ENCODE results near the gene CPNE6. TPM values are rescaled to one million over a fixed set of nuclear protein-coding genes. Genes with fewer than 3 reads are reported as not detected.

The CPNE6 gene
- polyA plus RNA-seq, 1 experiment: not detected

DNA sequence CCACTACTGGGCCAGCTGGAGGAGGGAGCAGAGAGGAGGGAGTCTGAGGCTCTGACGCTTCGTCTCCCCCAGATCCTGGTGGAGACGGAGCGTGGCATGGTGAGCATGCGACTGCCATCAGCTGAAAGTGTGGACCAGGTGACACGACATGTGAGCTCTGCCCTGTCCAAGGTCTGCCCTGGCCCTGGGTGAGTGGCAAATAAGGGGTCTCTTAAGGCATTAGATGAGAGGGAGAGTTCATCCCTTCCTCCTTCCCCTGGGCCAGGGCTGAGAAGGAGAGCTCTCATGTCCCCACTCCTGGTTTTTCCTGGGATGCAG lies 17.1 kb upstream of the CPNE6 start:
- ChIA-PET POLR2A (no interaction called here), CTCF (interaction anchor here (0.6 to 10.8 kb wide), 6 partner anchors 12 to 146 kb away, joined by 3 to 200 read pairs (median 4); partner anchors contain the start of gene PCK2)
- DNase-seq (ENCODE audit: low read depth): no peak
- TF ChIP-seq, protein P1, sequence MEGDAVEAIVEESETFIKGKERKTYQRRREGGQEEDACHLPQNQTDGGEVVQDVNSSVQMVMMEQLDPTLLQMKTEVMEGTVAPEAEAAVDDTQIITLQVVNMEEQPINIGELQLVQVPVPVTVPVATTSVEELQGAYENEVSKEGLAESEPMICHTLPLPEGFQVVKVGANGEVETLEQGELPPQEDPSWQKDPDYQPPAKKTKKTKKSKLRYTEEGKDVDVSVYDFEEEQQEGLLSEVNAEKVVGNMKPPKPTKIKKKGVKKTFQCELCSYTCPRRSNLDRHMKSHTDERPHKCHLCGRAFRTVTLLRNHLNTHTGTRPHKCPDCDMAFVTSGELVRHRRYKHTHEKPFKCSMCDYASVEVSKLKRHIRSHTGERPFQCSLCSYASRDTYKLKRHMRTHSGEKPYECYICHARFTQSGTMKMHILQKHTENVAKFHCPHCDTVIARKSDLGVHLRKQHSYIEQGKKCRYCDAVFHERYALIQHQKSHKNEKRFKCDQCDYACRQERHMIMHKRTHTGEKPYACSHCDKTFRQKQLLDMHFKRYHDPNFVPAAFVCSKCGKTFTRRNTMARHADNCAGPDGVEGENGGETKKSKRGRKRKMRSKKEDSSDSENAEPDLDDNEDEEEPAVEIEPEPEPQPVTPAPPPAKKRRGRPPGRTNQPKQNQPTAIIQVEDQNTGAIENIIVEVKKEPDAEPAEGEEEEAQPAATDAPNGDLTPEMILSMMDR (IDR thresholded peaks at IDR 0.05; ENCODE audit: insufficient read depth, low read depth, low read length): no peak
- Histone ChIP-seq H3K27me3 (ENCODE audit: control insufficient read depth, insufficient read depth, low read length) (peaks cover 13% of the 10 kb centered on the region), H3K4me3 (ENCODE audit: low read depth, low read length) (no peak overlapping the region), H3K36me3 (ENCODE audit: control insufficient read depth, insufficient read depth, low read length) (no peaks in the 10 kb centered on the region)

GRCh38 chr14:24054646-24055045 lies 16.7 kb upstream of the CPNE6 start:
- TF ChIP-seq, protein P1 (IDR thresholded peaks at IDR 0.05; ENCODE audit: insufficient read depth, low read depth, low read length): no peak
- DNase-seq (ENCODE audit: low read depth): no peak
- ChIA-PET POLR2A (no interaction called here), CTCF (interaction anchor here (0.6 to 10.8 kb wide), 6 partner anchors 12 to 147 kb away, joined by 3 to 200 read pairs (median 4); partner anchors contain the start of gene PCK2)
- no peaks in the 10 kb centered on the region for H3K36me3 ChIP-seq (ENCODE audit: control insufficient read depth, insufficient read depth, low read length)
- H3K4me3 ChIP-seq (ENCODE audit: low read depth, low read length): no peak overlapping the region
- H3K27me3 ChIP-seq (ENCODE audit: control insufficient read depth, insufficient read depth, low read length): peaks cover 13% of the 10 kb centered on the region

DNA sequence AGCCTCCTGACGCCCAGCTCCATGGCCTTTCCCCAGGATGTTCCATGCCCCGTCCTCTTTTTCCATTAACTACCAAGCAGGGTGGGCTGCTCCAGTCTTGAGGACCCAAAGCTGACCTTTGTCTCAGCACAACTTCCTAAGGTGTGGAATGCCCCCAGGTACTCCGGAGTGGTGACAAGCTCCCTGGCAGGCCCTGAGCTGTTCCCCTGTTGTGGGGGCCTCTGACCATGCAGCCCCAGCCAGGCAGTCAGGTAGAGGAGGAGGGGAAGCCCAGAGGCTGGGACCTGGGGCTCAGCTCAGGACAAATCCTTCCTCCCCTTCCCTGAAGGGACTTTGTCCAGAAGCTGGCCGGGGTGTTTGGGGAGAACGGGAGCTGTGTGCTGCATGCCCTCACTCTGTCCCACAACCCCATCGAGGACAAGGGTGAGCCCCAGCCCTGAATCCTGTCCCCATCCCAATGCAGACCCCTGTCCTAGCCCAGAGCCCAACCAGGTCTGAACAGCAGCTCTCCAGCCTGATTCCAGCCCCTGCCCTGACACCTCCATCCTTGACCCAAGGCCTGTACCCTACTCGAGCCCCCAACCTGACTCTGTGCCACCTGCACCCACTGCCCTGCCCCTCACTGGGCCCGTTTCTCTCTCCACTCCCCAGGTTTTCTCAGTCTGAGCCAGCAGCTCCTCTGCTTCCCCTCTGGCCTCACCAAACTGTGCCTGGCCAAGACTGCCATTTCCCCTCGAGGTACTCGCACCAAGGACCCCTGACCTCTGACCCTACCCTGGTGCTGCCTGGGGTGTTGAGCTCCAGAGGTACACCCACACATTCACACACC lies 15.2 kb upstream of the CPNE6 start:
- POLR2A ChIA-PET: no interaction called here
- Histone ChIP-seq H3K4me3 (ENCODE audit: low read depth, low read length) (no peak overlapping the region), H3K36me3 (ENCODE audit: control insufficient read depth, insufficient read depth, low read length) (no peaks in the 10 kb centered on the region), H3K27me3 (ENCODE audit: control insufficient read depth, insufficient read depth, low read length) (peaks cover 10% of the 10 kb centered on the region)
- DNase-seq (ENCODE audit: low read depth): no peak
- CTCF ChIA-PET: interaction anchor here (0.9 to 10.8 kb wide), 9 partner anchors 25 to 252 kb away, joined by 3 to 200 read pairs (median 6); partner anchors contain the start of genes CIDEB, DHRS1, NOP9 and PCK2
- TF ChIP-seq, protein P1 (IDR thresholded peaks at IDR 0.05; ENCODE audit: insufficient read depth, low read depth, low read length): no peak

DNA sequence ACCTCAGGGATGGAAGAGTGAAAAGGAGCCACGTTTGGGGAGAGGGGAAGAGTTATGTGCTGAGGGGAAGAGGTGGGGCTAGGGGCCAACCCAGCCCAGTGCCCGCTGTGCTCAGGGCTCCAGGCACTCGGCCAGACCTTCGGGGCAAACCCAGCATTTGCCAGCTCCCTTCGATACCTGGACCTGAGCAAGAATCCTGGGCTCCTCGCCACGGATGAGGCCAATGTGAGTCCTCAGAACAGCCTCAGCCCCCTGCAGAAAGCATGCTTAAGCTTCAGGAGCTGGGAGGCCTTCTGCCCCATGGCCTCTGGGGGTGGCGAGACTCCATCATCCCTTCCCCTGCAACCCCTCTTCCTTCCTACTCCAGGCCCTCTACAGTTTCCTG lies 14.6 kb upstream of the CPNE6 start:
- CTCF ChIA-PET: interaction anchor here (0.9 to 10.8 kb wide), 11 partner anchors 12 to 252 kb away, joined by 4 to 200 read pairs (median 11); partner anchors contain the start of genes CIDEB, CPNE6, DHRS1 and NOP9
- H3K27me3 ChIP-seq (ENCODE audit: control insufficient read depth, insufficient read depth, low read length): peaks cover 10% of the 10 kb centered on the region
- H3K36me3 ChIP-seq (ENCODE audit: control insufficient read depth, insufficient read depth, low read length): no peaks in the 10 kb centered on the region
- TF ChIP-seq, protein P1 (IDR thresholded peaks at IDR 0.05; ENCODE audit: insufficient read depth, low read depth, low read length): no peak
- POLR2A ChIA-PET: no interaction called here
- DNase-seq (ENCODE audit: low read depth): no peak
- H3K4me3 ChIP-seq (ENCODE audit: low read depth, low read length): no peak overlapping the region

- ChIA-PET CTCF (interaction anchor here (0.9 to 10.8 kb wide), 21 partner anchors 12 to 251 kb away, joined by 3 to 200 read pairs (median 7); partner anchors contain the start of genes CIDEB, CPNE6, DCAF11 and DHRS1), POLR2A (no interaction called here)
- Histone ChIP-seq H3K27me3 (ENCODE audit: control insufficient read depth, insufficient read depth, low read length) (peaks cover 10% of the 10 kb centered on the region), H3K4me3 (ENCODE audit: low read depth, low read length) (no peak overlapping the region), H3K36me3 (ENCODE audit: control insufficient read depth, insufficient read depth, low read length) (no peaks in the 10 kb centered on the region)
- TF ChIP-seq, protein P1 (IDR thresholded peaks at IDR 0.05; ENCODE audit: insufficient read depth, low read depth, low read length): no peak
- DNase-seq (ENCODE audit: low read depth): no peak
Observed at GRCh38 chr14:24057271-24057670, 14.1 kb upstream of the CPNE6 start.

Data from BJ (cell line).